GM21381 (cell line): ENCODE results near the gene TCTN3.
"Not testable (repeated sequence)": the region's sequence is repeated elsewhere in the genome, so short reads cannot be mapped to it uniquely, and the experiment has no call there.

Experiments
- ATAC-seq: cut with Tn5 transposase; IDR thresholded peaks from one replicate; pipeline ENCODE4 v1.9.1; 2021; ENCODE audit warnings: mild to moderate bottlenecking, moderate library complexity; ENCODE audit not compliant: unreplicated experiment

The TCTN3 gene

DNA sequence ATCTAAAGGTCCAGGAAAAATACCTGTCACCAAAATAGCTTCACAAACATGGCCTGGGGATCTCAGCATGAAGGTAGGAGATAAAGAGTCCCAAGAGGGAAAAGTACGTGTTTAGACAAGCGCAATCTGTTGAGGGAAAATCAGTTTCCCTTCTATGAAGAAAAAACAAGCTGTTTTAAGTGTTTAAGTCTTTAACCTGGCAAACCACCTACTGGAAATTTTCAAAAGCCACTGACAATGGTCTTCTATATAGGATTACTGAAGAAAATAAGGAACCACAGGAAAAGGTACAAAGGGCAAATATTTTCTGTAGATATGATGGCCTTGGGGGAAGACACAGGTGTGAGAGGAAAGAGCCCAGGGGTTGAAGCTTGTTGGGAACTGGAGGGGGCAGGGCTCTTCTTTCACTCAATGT, 58.4 kb downstream of the TCTN3 start:
- no peak for ATAC-seq

DNA sequence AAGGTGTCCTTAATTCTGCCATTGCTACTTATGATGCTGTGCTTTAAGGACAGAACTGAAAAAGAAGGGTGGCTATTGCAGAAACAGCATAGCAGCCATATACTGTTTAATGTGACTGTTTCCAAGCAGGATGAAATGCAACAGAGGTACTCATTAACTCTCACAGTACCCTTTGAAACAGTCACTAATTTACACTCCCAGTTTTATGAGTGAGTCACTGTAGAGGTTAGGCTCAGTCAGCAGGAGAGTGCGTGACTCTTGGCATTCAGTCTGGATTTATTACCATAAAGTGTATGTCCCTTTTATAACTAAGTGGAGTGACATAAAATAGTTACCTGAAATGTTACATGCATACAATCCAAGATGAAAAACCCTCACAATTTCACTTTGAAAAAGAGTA, 64.9 kb downstream of the TCTN3 start:
- no peak for ATAC-seq

DNA sequence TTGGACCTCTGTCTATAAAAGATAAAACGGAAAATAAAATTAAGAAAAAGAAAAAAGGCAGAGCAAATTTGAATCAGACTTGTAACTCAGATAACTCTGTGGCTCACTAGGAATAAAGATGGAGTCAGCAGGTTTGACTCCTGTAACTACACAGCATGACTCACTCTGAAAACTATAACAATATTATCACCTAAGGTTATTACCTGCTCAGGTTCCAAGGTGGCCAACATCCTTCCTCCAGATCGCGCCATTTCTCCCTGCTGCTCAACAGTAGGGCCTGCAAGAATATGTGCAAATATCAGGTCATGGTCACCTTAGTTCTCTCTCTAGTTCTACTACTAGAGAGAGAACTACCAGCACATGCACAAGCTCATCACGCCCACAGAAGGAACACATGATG, 67.2 kb downstream of the TCTN3 start:
- ATAC-seq, result no peak

DNA sequence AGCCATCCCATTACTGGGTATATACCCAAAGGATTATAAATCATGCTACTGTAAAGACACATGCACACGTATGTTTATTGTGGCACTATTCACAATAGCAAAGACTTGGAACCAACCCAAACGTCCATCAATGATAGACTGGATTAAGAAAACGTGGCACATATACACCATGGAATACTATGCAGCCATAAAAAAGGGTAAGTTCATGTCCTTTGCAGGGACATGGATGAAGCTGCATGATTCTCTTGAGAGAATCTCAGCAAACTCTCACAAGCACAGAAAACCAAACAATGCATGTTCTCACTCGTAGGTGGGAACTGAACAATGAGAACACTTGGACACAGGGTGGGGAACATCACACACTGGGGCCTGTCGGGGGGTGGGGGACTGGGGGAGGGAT, 73.3 kb downstream of the TCTN3 start:
- not testable (repeated sequence) for ATAC-seq

DNA sequence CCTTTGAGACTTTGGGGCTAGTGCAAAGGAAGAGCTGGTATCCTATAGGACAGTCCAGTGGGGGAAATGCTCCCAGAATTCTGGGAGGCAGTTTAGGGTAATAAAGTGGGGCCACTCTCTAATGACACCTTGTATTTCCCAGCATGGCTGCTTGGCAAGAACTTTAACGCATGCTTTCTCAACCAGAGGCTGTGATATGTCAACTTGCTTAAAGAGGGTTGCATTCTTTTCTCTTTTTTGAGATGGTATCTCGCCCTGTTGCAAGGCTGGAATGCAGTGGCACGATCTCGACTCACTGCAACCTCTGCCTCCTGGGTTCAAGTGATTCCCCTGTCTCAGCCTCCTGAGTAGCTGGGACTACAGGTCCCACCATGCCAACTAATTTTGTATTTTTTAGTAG, 75.6 kb downstream of the TCTN3 start:
- no peak for ATAC-seq

DNA sequence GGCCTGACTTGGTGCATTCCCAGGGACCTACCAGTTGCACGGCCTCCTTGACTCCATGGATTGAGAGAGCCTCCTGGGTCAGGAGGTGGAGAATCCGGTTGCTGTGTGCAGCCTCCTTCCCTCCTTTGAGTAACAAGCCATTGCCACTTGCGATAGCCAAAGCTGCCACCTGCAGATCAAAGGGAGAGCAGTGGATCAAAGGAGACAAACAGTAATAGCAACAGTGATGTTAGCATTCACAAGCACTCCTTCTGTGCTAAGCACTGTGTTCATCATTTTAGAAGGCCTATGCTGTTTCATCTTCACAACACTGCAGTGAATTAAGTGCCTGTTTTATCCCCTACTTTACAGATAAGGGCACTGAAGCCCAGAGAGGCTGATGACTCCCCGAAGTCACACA, 77.3 kb downstream of the TCTN3 start:
- ATAC-seq, result no peak
